HepG2 (cell line): Measurements from ENCODE around the gene KRT71. TPM values are rescaled to one million over a fixed set of nuclear protein-coding genes. Genes with fewer than 3 reads are reported as not detected.

Experiments
- ATAC-seq: fragments of 200-7000 bp; cut with Tn5 transposase; 3 replicates; pipeline ENCODE4 v1.9.1; 2020; ENCODE audit warnings: mild to moderate bottlenecking, moderate library complexity
- BruUV-seq: library from RNA; stranded (reverse); fragments of 400-500 nt; replicated peaks from 2 replicates; lab custom pipeline; 2021; lab: Mats Ljungman, UMichigan
- CTCF ChIA-PET: fragments of 300-600 bp; formaldehyde crosslinking; extraction: SDS; loops from one replicate; lab custom pipeline; 2021; ENCODE audit warnings: low total read pairs, inconsistent platforms, low intra/inter-chr PET ratio; lab: Yijun Ruan, JAX
- POLR2A ChIA-PET: fragments of 350-600 bp; sonication (Branson Sonifier 250); formaldehyde crosslinking; loops from one replicate; lab custom pipeline; 2020; ENCODE audit warnings: antibody characterized with exemption, inconsistent platforms; lab: Yijun Ruan, JAX
- DNase-seq: peaks from one replicate; pipeline ENCODE4 v3.0.0-alpha.2; 2015; ENCODE audit warnings: low spot score
- FAIRE-seq: peaks from 3 replicates; lab custom pipeline; 2011; peaks lifted over from hg19 to GRCh38; lab: Jason Lieb, UNC
- H2AFZ ChIP-seq: one replicate; pipeline ENCODE4 v1.6.1; 2011; ENCODE audit warnings: low read length, inconsistent platforms
- H3K27ac ChIP-seq: fragments of 300-600 bp; 3 replicates; pipeline ENCODE4 v1.8.0; 2011; ENCODE audit warnings: mixed run types, mild to moderate bottlenecking, mixed read lengths, low read length, inconsistent platforms; ENCODE audit not compliant: insufficient read depth; ENCODE audit errors: extremely low read length
- H3K27me3 ChIP-seq, 2 experiments: fragments of 200-600 bp in 1 of 2; 2 replicates in 1 of 2; 3 replicates in 1 of 2; pipeline versions ENCODE4 v1.6.0 to v1.8.0; 2011; ENCODE audit warnings: low read length in 2 of 2, mild to moderate bottlenecking in 2 of 2, moderate library complexity in 2 of 2, inconsistent platforms in 1 of 2; ENCODE audit not compliant: insufficient read depth in 2 of 2, control insufficient read depth in 1 of 2
- H3K36me3 ChIP-seq, 2 experiments: fragments of 200-600 bp in 1 of 2; replicated peaks in 1 of 2; 2 replicates in 1 of 2; 3 replicates in 1 of 2; pipeline versions ENCODE4 v1.5.1 to v1.8.0; 2011; ENCODE audit warnings: low read length in 2 of 2, inconsistent platforms in 1 of 2; ENCODE audit not compliant: insufficient read depth in 2 of 2, control insufficient read depth in 1 of 2
- H3K4me1 ChIP-seq: 2 replicates; pipeline ENCODE4 v1.5.1; 2012; ENCODE audit warnings: low read length, inconsistent platforms; ENCODE audit not compliant: insufficient read depth
- H3K4me2 ChIP-seq: 2 replicates; pipeline ENCODE4 v1.6.0; 2011; ENCODE audit warnings: low read depth, low read length, inconsistent platforms
- H3K4me3 ChIP-seq, 3 experiments: fragments of 200-600 bp in 1 of 3; sonication (generic), shearing (Covaris generic) in 1 of 3; replicated peaks in 1 of 3; 2 replicates each; pipeline ENCODE4 v1.5.1; 2011 to 2016; ENCODE audit warnings: low read length in 3 of 3, inconsistent platforms in 2 of 3, low read depth in 2 of 3, mild to moderate bottlenecking in 2 of 3, control low read depth in 1 of 3, mixed read lengths in 1 of 3; ENCODE audit not compliant: insufficient read depth in 1 of 3
- H3K79me2 ChIP-seq: one replicate; pipeline ENCODE4 v1.6.1; 2011; ENCODE audit warnings: low read length, inconsistent platforms; ENCODE audit not compliant: insufficient read depth
- H3K9ac ChIP-seq: 2 replicates; pipeline ENCODE4 v1.6.0; 2011; ENCODE audit warnings: mild to moderate bottlenecking, low read depth, low read length, inconsistent platforms; ENCODE audit not compliant: insufficient read depth
- H3K9me3 ChIP-seq: 2 replicates; pipeline ENCODE4 v1.5.1; 2012; ENCODE audit warnings: mild to moderate bottlenecking, low read length
- H4K20me1 ChIP-seq: 2 replicates; pipeline ENCODE4 v1.6.0; 2011; ENCODE audit warnings: inconsistent platforms, mild to moderate bottlenecking, low read length, moderate library complexity; ENCODE audit not compliant: insufficient read depth
- BRCA1 ChIP-seq: sonication (generic); formaldehyde crosslinking; IDR thresholded peaks from 2 replicates; pipeline ENCODE4 v1.4.0; 2020; ENCODE audit warnings: missing genetic modification reagents
- IRX3 ChIP-seq: sonication (generic); formaldehyde crosslinking; IDR thresholded peaks from 2 replicates; pipeline ENCODE4 v1.8.1; 2023; ENCODE audit warnings: mild to moderate bottlenecking, low read depth, missing genetic modification reagents, borderline replicate concordance
- MIER3 ChIP-seq: IDR thresholded peaks from 2 replicates; pipeline ENCODE4 v1.6.1; 2016; ENCODE audit warnings: missing compliant biosample characterization, borderline replicate concordance
- SALL2 ChIP-seq: sonication (generic); formaldehyde crosslinking; IDR thresholded peaks from 2 replicates; pipeline ENCODE4 v1.8.1; 2023; ENCODE audit warnings: mild to moderate bottlenecking, missing genetic modification reagents, inconsistent platforms
- SIN3A ChIP-seq: IDR thresholded peaks from 2 replicates; pipeline ENCODE4 v1.6.1; 2011; ENCODE audit warnings: low read depth, mild to moderate bottlenecking, control low read depth, low read length, borderline replicate concordance
- TP53 ChIP-seq: sonication (generic); formaldehyde crosslinking; conservative IDR thresholded peaks from 2 replicates; pipeline ENCODE4 v1.4.0; 2020; ENCODE audit warnings: missing genetic modification reagents
- ZNF749 ChIP-seq: sonication (generic); formaldehyde crosslinking; IDR thresholded peaks from 2 replicates; pipeline ENCODE4 v1.8.0; 2022; ENCODE audit warnings: mild to moderate bottlenecking, missing genetic modification reagents, moderate library complexity, borderline replicate concordance
- ZSCAN29 ChIP-seq: sonication (generic); formaldehyde crosslinking; conservative IDR thresholded peaks from 2 replicates; pipeline ENCODE4 v1.4.0; 2020; ENCODE audit warnings: mild to moderate bottlenecking, missing genetic modification reagents
- WGBS: methylation state at CpG from one replicate; pipeline ENCODE4 v1.1.6; 2017; ENCODE audit warnings: low lambda C conversion rate; 5-methylcytosine and 5-hydroxymethylcytosine counted together
- in situ Hi-C: cut with HindIII; loops from 2 replicates; pipeline ENCODE4 v1.10.0; 2017; ENCODE audit warnings: low pct_unique_long_range_greater_than_20kb; ENCODE audit not compliant: extremely low pct_ligation_motif_present
- intact Hi-C: fragments of 100-400 bp; cut with micrococcal nuclease; formaldehyde crosslinking; loops from one replicate; pipeline ENCODE4 v1.10.0; 2022; ENCODE audit not compliant: unreplicated experiment
- polyA plus RNA-seq, 8 experiments: library from polyadenylated mRNA; depleted of rRNA in 3 of 8; stranded (reverse) in 7 of 8; unstranded in 1 of 8; fragments of >200 nt; fragmentation: Illumina TruSeq in 4 of 8; extraction: Trizol in 4 of 8; gene quantifications; 2 replicates each; pipeline versions ENCODE4 v1.2.1 to v1.2.3, GENCODE V29; 2011 to 2016; ENCODE audit warnings: low read depth in 4 of 8, missing spikeins in 1 of 8, mixed read lengths in 1 of 8; ENCODE audit not compliant: insufficient read depth in 1 of 8
- total RNA-seq, 5 experiments: library from RNA; depleted of rRNA; stranded (reverse); fragments of >200 nt; fragmentation: Illumina TruSeq; extraction: Trizol; gene quantifications; 2 replicates each; pipeline ENCODE4 v1.2.3, GENCODE V29; 2016; ENCODE audit warnings: low read depth in 1 of 5
- TF ChIP-seq, protein P1 (sequence below): sonication (generic); formaldehyde crosslinking; IDR thresholded peaks from 2 replicates; pipeline ENCODE4 v1.8.0; 2022; ENCODE audit warnings: missing genetic modification reagents, mild to moderate bottlenecking, moderate library complexity, borderline replicate concordance
- TF ChIP-seq, protein P2 (sequence below): sonication (generic); formaldehyde crosslinking; IDR thresholded peaks from 2 replicates; pipeline ENCODE4 v1.4.0; 2020; ENCODE audit warnings: missing genetic modification reagents, mild to moderate bottlenecking, borderline replicate concordance
- TF ChIP-seq, protein P3 (sequence below): sonication (generic); formaldehyde crosslinking; IDR thresholded peaks from 2 replicates; pipeline ENCODE4 v1.4.0; 2020; ENCODE audit warnings: missing genetic modification reagents, borderline replicate concordance
- TF ChIP-seq, protein P4 (sequence below): sonication (generic); formaldehyde crosslinking; conservative IDR thresholded peaks from 2 replicates; pipeline ENCODE4 v1.8.0; 2022; ENCODE audit warnings: missing genetic modification reagents

Gene KRT71
- total and polyA plus RNA-seq, 2 of the 13 experiments (the other 11 are each of a cell fraction or from before 2014, with no cell fraction given), result not detected

DNA sequence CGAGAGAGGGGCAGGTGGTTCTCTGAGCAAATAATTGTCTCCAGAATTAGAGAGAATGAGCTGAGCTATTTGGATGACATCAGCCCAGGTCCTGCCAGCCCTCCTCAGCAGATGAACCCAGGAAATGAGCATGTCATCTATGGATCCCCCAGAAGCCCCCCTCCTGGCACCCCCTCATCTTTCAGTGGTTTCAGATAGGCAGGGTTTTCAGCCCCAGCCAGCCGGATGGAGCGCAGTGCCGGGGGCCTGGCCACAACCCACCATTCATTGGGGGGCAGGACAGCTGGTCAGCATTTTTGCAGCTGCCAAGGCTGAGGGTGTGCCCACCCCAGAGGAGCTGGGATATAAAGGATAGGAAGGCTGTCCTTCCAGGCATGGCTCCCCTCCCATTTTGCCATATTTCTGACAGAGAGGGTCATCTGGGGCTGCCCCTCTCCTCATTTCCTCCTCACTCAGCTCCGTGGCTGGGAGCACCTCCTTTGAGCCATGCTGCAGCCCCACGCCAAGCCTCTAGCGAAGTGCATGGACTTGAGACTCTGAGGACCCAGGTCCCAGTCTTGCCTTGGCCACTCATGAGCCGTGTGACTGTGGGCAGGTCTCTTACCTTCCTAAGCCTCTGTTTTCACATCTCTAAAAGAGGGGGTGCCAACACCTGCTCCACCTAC lies 6.0 kb upstream of the KRT71 start (continued):
- TF ChIP-seq TP53 (no peak), MIER3 (CRISPR knock-in tag) (no peak), ZNF749 (CRISPR knock-in tag) (no peak), SALL2 (no peak)
- TF ChIP-seq, protein P1, sequence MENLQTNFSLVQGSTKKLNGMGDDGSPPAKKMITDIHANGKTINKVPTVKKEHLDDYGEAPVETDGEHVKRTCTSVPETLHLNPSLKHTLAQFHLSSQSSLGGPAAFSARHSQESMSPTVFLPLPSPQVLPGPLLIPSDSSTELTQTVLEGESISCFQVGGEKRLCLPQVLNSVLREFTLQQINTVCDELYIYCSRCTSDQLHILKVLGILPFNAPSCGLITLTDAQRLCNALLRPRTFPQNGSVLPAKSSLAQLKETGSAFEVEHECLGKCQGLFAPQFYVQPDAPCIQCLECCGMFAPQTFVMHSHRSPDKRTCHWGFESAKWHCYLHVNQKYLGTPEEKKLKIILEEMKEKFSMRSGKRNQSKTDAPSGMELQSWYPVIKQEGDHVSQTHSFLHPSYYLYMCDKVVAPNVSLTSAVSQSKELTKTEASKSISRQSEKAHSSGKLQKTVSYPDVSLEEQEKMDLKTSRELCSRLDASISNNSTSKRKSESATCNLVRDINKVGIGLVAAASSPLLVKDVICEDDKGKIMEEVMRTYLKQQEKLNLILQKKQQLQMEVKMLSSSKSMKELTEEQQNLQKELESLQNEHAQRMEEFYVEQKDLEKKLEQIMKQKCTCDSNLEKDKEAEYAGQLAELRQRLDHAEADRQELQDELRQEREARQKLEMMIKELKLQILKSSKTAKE (CRISPR knock-in tag), result no peak
- TF ChIP-seq, protein P2, sequence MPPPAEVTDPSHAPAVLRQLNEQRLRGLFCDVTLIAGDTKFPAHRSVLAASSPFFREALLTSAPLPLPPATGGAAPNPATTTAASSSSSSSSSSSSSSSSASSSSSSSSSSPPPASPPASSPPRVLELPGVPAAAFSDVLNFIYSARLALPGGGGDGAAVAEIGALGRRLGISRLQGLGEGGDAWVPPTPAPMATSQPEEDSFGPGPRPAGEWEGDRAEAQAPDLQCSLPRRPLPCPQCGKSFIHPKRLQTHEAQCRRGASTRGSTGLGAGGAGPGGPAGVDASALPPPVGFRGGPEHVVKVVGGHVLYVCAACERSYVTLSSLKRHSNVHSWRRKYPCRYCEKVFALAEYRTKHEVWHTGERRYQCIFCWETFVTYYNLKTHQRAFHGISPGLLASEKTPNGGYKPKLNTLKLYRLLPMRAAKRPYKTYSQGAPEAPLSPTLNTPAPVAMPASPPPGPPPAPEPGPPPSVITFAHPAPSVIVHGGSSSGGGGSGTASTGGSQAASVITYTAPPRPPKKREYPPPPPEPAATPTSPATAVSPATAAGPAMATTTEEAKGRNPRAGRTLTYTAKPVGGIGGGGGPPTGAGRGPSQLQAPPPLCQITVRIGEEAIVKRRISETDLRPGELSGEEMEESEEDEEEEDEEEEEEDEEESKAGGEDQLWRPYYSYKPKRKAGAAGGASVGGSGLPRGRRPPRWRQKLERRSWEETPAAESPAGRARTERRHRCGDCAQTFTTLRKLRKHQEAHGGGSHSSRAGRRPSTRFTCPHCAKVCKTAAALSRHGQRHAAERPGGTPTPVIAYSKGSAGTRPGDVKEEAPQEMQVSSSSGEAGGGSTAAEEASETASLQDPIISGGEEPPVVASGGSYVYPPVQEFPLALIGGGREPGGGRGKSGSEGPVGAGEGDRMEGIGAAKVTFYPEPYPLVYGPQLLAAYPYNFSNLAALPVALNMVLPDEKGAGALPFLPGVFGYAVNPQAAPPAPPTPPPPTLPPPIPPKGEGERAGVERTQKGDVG (CRISPR knock-in tag), result no peak
- TF ChIP-seq, all 625 proteins: peak for 0

DNA sequence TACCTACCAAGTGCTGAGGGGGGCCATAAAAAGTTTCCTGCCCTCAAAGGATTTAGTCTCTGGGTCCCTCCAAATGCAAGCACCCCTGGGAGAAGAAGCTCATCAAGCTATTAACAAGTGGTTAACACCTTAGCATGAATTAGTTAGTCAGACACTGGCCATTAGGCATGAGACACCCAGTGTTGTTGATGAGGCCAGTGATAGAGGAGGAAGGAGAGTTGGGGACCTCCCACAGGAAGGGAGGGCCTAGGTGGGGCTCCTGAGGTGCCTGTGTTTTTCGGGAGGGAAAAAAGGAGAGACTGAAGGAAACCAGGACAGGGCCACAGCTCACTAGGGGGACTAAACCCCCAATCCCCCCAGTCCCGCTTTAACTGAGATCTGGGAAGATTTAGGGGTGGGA lies 4.5 kb upstream of the KRT71 start:
- Histone ChIP-seq H2AFZ (no peak overlapping the region), H3K4me3 (no peak overlapping the region), H3K27me3 (peaks cover 1 to 35% of the 10 kb centered on the region in 2 experiments; a peak in 3 of 5 replicates), H3K36me3 (no peaks in the 10 kb centered on the region), H3K9me3 (no peaks in the 10 kb centered on the region), H3K79me2 (no peaks in the 10 kb centered on the region), H3K4me2 (no peak overlapping the region), H3K9ac (no peak overlapping the region), H3K4me1 (no peaks in the 10 kb centered on the region), H3K27ac (no peak overlapping the region), H4K20me1 (no peaks in the 10 kb centered on the region)
- TF ChIP-seq IRX3 (no peak), BRCA1 (CRISPR knock-in tag) (no peak), SIN3A (no peak), ZSCAN29 (CRISPR knock-in tag) (no peak)
- TF ChIP-seq, protein P3, sequence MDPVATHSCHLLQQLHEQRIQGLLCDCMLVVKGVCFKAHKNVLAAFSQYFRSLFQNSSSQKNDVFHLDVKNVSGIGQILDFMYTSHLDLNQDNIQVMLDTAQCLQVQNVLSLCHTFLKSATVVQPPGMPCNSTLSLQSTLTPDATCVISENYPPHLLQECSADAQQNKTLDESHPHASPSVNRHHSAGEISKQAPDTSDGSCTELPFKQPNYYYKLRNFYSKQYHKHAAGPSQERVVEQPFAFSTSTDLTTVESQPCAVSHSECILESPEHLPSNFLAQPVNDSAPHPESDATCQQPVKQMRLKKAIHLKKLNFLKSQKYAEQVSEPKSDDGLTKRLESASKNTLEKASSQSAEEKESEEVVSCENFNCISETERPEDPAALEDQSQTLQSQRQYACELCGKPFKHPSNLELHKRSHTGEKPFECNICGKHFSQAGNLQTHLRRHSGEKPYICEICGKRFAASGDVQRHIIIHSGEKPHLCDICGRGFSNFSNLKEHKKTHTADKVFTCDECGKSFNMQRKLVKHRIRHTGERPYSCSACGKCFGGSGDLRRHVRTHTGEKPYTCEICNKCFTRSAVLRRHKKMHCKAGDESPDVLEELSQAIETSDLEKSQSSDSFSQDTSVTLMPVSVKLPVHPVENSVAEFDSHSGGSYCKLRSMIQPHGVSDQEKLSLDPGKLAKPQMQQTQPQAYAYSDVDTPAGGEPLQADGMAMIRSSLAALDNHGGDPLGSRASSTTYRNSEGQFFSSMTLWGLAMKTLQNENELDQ (CRISPR knock-in tag), result no peak
- TF ChIP-seq, protein P4, sequence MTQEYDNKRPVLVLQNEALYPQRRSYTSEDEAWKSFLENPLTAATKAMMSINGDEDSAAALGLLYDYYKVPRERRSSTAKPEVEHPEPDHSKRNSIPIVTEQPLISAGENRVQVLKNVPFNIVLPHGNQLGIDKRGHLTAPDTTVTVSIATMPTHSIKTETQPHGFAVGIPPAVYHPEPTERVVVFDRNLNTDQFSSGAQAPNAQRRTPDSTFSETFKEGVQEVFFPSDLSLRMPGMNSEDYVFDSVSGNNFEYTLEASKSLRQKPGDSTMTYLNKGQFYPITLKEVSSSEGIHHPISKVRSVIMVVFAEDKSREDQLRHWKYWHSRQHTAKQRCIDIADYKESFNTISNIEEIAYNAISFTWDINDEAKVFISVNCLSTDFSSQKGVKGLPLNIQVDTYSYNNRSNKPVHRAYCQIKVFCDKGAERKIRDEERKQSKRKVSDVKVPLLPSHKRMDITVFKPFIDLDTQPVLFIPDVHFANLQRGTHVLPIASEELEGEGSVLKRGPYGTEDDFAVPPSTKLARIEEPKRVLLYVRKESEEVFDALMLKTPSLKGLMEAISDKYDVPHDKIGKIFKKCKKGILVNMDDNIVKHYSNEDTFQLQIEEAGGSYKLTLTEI, result no peak
- in situ Hi-C loops, result no loop called here
- no TSS peak for BruUV-seq
- FAIRE-seq (no peak), ATAC-seq (no peak), DNase-seq (no peak)
- ChIA-PET POLR2A (no interaction called here), CTCF (no interaction called here)
- intact Hi-C loops, result no loop called here
- WGBS, result 0% methylated on average over 2 of the region's 2 CpGs
